Measurements from ENCODE around the gene COL28A1.
"Not testable (repeated sequence)": the region's sequence is repeated elsewhere in the genome, so short reads cannot be mapped to it uniquely, and the experiment has no call there.

COL28A1 gene

DNA sequence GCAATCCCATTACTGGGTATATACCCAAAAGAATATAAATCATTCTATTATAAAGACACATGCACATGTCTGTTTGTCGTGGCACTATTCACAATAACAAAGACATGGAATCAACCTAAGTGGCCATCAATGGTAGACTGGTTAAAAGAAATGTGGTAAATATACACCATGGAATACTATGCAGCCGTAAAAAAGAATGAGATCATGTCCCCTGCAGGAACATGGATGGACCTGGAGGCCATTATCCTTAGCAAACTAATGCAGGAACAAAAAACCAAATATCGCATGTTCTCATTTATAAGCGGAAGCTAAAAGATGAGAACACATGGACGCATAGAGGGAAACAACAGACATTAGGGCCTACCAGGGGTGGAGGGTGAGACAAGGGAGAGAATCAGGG, 25.9 kb upstream of the COL28A1 start:
- DNase-seq (ENCODE audit: low read depth) = not testable (repeated sequence)

DNA sequence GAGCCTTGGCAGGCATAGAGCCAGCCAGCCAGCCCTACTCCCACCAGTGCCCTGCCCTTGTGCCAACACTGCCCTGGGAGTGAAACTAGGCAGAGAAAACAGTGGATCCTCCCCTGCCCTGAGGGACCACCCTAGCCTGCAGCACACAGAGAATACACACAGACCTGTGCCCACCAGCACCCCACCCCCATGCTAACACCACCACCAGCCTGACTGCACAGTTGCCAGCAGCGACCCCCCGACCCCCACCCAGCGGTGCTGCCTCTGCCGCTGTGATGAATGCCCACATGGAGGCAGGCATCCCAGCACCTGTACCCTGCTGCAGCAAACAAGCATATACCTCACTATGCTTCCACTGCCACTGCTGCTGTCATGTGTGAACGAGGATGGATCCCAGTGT, 21.6 kb upstream of the COL28A1 start:
- no peak for DNase-seq (ENCODE audit: low read depth)

DNA sequence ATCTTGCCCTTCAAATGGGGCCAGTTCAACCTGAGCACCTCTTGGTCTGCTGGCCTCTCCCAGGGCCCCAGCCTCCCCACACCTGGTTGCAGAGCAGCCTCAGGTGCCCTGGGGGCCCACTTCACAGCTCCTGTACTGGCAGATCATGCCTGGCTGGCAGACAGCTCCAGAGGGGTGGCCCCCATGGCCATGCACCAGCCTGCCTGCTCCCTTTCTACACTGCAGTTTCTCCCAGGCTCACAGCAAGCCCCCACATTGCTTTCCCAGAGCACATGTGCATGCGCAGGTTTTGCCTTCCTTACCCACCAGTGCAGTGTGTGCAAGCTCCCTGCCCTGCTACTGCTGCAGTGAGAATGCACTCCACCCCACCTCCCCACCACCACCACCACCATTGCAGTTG, 21.2 kb upstream of the COL28A1 start:
- DNase-seq (ENCODE audit: low read depth) = no peak

DNA sequence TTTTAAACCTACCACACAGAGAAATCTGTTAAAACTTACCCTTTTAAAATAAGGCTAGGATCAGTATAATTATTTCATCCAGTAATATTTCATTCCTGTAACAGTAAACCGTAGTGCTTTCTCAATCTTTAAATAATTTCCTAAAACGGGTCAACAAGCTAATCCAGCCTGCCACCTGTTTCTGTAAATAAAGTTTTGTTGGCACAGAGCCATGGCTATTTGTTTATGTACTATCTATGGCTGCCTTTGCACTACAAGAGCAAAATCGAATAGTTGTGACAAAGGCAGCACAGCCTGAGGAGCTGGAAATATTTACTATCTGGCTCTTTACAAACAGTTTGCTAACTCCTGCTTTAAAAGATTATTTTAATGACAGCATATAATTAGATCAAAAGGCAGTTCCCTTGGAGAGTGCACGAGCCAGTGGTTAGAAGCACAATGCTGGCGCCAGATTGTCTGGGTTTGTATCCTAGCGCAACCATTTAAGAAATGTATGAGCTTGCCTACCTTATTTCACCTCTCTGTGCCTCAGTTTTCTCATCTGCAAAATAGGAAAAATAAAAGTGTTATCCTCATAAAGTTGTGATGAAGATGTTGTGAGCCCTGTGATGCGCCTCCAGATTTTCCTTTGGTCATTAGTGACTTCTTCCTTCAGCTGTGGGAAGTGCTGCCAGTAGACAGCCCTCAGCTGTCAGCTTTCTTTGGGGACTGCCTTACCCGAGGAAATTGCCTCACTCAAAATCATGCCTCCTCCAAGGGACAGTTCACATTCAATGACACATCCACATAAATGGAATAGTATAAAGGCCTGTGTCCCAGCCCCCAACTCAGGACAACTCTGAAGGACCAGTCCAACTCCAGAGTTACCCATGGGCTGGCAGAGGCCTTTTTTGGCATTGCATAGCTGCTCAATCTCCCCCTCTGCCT, 19.2 kb upstream of the COL28A1 start:
- DNase-seq (ENCODE audit: low read depth) = no peak

DNA sequence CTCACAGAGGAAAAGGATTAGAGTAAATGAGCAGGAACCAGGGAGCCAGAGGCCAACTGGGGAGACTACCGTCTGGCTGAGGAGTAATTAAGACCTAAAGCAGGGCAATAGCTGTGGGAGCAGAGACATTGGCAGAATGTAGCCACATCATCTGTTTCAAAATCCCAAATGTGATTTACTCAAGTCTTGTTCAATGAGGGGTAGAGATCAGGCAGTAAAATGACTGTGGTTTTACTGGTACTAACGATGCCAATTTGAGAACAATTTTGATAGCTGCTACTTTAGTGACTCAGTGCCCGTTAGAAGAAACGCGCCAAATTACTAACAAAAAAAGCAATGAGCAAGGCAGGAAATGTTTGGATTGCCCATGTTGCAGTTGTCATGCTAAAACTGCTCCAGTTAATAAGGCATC, 18.4 kb upstream of the COL28A1 start:
- no peak for DNase-seq (ENCODE audit: low read depth)

DNA sequence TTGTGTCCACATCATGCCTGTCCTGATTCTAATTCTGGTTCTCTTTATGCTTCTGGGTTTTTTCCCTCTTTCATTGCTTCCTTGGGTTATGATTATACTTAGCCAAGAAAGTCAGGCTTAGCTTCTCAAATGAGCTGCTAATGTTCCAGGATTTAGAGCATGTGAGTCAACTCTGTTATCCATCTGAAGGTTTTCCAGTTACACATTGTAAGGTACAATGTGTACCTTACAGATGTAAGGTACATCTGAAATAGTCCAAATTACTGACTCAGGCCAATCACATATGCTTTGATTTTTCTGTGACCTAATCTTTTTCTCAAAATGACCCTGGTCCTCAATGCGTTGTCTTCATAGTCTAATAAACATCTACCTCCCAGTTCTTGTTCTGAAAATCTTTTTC, 17.7 kb upstream of the COL28A1 start:
- no peak for DNase-seq (ENCODE audit: low read depth)

DNA sequence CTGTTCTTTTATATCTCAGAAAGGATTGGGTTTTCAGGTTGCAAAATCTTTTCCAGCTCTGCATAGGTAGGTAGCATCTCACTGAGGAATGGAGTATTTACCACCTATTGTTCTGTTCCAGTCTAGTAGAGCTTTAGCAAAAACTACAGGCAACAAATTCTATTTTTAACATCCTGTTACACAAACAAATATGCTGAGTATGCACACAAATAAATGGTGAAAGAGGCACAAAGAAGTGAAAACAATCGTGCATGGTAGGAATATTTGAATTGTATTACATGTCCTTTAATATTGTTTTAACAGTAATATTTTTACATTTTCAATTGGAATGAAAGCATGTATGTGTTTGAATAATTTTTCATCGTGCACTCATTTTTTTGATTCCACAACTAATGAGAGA, 16.5 kb upstream of the COL28A1 start:
- no peak for DNase-seq (ENCODE audit: low read depth)

DNA sequence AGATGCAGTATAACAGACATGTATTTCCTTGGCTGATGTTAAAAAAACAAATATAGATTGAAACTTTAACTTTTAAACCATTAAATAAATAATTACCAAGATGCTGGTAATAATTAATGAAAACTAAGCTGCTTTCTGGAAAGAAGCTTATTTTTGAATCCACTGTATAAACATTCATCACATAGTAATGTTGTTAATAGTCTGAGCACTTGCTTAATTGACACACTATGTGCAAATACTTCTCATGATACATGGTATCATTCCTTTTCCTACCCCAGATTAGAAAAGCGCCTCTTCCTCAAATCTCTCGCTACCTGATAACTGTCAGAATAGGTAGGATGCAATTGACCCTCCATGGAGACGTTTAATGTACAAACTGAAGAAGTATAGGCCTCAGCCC, 15.0 kb upstream of the COL28A1 start:
- no peak for DNase-seq (ENCODE audit: low read depth)

DNA sequence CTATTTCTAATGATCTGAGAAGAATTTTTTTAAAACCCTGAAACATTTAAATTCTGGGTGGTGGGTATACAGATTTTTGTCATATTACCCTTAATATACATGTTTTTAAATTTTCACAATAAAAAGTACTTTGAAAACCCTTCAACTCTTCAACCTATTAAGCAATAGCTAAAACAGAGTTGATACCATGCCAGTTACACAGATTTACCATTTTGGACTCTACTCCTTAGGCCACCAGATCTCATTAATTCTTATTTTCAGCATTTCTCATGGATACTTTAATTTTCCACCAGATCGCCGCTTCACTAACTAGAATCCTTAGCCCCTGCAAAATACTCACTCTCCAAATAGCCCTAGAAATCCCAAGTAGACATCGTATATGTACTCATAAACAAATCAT, 12.7 kb upstream of the COL28A1 start:
- no peak for DNase-seq (ENCODE audit: low read depth)

DNA sequence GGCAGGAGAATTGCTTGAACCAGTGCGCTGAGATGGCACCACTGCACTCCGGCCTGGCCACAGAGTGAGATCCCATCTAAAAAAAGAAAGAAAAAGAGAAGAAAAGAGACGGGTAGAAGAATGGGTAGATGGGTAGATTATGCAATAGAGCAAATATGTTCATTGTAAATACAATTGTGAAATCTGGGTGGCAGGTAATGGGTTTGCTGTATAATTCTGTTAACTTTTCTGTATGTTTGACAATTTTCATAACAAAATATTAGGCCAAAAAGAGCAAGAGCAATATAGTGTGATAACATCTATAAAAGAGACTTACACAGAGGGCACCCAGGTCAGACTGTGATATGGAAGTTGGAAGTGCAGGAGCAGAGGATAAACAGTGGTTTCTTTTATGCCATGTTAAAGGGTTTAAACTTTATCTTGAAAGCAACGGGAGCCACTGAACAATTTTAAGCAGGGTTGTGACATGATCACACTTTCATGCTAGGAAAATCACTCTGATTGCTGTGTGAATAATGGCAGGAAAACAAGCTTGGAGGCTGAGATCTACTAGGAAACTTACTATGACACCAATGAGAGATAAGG, 6.7 kb upstream of the COL28A1 start:
- no peak for DNase-seq (ENCODE audit: low read depth)

DNA sequence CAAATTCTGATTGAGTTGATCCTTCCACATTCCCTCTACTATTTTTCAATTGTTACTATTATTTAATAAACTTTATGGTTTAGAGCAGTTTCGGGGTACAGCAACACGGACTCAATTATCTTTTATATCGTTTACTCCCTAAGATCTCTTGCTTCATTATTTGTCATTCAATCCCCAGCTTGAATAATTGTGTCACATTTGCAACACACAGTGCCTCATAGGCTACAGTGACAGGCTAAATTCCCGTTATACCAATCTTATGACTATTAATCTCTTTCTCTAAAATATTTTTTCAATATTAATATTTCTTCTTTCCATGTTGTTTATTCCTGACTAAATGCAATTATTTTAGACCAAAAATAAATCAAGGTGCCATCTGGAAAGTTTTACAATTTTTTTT, 4.0 kb upstream of the COL28A1 start:
- no peak for DNase-seq (ENCODE audit: low read depth)

DNA sequence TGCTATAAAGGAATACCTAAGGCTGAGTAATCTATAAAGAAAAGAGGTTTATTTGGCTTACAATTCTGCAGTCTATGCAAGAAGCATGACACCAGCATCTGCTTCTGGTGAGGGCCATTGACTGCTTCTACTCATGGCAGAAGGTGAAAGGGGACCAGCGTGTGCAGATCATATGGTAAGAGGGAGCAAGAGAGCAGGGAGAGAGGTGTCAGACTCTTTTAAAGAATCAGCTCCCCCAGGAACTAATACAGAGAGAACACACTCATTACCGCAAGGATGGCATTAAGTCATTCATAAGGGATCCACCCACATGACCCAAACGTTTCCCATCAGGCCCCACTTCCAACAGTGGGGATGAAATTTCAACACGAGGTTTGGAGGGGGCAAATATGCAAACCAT, 3.5 kb upstream of the COL28A1 start:
- no peak for DNase-seq (ENCODE audit: low read depth)

DNA sequence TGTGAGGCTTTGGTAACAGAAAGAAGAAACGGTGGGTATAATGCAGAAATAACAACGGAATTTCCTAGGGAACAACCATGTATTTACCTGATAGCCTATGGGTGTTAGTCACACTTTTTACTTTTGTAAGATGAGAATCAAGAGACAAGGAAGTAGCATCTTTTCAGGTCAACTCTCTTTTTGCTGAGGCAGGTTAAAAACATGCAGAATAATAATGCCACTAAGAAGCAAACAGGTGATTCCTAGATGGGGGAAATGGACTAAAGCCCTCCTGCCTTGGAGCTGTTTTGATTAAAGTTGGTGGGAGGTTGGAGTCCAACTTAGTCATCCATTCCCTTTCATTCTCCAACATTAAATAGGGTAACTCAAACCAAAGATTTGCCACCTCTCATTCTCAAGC, 2.0 kb upstream of the COL28A1 start:
- DNase-seq (ENCODE audit: low read depth) = no peak

DNA sequence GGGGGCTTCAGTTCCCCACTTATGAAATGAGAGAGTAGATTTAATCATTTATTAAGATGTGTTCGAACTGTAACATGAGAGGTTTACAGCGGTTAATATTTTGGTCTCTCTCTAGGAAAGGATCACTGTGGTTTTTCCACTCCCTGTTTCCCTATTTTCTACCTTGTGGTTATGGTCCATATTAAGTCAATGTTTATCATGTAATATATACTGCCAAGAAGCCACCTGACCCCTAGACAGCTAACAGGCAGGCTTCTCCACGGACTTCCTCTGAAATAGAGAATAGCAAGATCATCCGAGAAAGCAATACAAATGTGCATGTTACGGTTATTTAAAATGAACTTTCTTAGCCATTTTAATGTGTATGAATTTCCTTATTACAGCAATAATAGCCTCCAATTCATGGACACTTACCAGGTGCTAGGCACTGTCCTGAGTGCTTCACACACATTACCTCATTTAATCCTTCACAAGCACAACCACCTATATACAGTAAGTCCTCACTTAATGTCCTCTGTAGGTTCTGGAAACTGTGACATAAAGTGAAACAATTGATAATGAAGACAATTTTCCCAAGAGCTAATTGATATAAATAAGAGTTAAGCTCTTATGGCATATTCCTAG, 835 bp upstream of the COL28A1 start:
- no peak for DNase-seq (ENCODE audit: low read depth)

DNA sequence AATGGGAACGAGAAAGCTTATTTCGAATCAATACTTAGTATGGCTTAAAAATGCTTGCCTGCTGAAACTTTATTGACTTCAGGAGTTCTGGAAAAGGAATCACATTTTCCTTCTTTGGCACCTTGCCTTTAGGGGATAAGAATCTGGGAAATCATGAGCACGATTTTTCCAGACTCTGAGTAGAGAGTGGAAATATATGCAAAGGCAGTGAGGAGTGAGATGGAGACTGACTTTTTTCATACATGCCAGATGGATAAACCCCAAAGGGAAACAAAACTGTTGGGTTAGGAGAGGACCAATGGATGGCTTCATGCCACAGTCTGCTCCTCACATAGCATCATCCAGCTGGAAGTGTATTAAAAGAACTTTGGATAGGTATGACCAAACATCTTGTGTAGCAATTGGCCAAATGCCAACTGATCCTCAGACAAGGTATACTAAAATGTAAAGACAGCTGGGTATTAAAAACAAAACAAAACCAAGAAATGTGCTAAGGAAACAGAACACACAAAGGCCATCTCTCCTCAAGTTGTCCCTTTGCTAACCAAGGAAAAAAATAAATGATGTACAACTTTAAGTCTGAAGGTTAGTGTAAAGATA, 1.7 kb downstream of the COL28A1 start:
- no peak for DNase-seq (ENCODE audit: low read depth)

DNA sequence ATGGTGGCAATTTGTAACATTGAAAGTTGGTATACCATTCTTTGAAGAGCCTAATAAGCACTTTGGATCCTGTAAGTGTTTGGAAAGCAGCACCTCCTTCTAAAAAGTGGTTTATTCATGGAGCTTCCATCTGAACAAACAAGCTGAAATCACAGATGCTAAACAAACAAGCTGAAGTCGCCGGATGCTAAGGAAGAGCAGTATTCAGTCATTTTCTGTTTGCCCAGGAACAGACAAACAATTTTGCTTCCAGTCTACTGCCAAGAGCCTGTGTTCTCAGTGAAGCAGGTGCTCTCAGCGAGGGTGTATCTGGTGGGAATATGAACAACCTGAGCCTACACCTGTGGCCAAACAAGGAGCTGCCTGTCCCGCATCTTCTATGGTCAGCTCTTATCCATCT, 6.3 kb downstream of the COL28A1 start:
- DNase-seq (ENCODE audit: low read depth) = no peak

DNA sequence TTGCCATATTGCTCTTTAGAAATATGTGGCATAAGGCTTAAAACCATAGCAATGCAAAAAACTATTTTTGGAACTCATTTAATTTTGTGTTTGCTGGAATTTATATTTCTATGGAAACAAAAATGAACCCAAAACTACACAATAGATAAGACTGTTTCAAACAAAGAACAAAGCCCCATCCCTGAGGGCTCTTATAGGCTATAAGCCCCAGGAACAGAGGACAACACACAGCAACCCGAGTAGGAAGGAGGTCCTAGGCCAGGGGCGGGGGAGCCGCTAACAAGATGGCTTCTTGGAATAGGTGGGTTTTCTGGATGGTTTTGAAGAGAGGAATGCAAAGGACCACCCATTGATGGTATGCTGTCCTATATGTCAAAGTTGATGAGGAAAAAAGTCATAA, 8.6 kb downstream of the COL28A1 start:
- no peak for DNase-seq (ENCODE audit: low read depth)

DNA sequence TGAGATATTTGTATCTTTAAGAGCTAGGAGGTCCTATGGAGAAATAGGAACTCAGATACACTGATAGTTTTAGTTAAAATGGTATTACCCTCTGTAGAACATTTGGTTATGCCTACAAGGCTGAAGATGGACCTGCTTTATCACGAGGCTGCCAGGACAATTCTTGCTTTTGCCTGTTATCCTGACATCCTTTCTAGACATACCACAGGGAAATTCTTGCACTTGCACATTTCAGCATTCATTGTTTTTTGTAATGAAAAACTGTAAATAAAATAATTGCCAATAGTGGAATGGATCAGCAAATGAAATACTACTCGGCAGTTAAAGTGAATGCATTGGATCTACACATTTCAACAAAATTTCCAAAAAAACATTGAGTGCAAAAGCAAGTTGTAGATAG, 9.7 kb downstream of the COL28A1 start:
- DNase-seq (ENCODE audit: low read depth) = no peak

DNA sequence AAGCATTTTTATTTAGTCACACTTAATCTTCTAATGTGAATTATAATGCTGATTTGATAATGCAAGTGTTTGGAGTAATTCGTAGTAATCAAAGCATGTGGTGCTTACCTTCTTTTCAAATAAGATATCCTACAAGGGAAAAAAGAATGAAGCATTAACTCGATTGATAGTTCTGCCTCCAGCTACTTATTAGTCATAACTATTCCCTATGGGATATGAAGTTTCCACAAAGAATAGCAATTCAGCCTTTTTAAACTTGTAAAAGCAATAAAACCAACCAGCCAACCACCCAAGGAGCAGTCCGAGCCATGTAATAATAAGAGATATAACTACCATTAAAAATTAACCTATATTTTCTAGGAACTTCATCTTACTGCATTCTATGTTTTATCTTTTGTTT, 11.6 kb downstream of the COL28A1 start:
- DNase-seq (ENCODE audit: low read depth) = no peak

DNA sequence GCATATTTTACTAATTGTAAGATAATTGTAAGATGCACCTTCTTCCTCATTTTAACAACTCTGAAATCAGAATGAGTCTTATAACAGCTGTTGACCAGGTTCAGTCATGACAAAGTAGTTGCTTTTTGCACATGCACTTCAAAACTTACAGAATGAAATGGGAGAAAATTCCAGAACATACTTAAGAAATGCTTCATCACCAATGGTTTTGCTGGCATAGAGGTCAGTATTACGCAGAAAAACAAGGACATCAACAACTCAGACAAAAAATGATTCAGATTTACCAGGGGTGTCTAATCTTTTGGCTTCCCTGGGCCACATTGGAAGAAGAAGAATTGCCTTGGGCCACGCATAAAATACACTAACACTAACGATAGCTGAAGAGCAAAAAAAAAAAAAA, 13.3 kb downstream of the COL28A1 start:
- no peak for DNase-seq (ENCODE audit: low read depth)

DNA sequence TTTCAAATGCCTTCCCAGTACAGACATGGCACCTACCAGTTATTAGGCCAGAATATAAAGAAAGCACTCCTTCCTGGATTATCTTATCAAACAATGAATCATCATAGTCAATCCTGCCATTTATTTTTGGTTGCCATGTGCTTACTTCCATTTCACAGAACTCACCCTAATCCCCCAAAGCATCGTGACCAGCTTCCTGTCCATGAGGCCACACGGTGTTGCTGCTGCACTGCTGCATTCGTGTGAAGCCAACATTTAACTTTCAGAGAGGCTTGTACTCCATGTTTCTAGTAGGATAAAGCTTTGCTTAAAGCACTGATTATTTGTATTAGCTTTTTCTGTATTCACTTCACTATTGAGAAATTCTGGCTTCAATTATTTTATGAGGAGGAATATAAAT, 14.4 kb downstream of the COL28A1 start:
- DNase-seq (ENCODE audit: low read depth) = no peak

DNA sequence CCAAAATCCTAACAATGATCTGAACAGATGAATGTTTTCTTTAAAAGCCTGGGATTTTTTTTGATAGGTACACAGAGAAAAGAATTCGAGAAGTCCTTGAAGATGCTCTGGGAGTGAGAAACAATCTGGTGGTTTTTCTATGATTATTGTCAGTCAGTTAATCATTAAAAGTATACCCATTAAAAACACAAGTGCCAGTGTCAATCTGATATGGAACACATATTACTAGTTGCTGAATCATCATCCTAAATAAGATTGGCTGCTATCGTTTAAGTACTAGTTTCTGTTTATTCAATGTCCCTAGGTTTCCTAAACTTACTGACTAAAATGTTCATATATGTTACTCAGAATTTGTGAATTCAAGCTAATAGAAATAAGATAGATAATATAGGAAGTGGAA, 16.1 kb downstream of the COL28A1 start:
- no peak for DNase-seq (ENCODE audit: low read depth)

DNA sequence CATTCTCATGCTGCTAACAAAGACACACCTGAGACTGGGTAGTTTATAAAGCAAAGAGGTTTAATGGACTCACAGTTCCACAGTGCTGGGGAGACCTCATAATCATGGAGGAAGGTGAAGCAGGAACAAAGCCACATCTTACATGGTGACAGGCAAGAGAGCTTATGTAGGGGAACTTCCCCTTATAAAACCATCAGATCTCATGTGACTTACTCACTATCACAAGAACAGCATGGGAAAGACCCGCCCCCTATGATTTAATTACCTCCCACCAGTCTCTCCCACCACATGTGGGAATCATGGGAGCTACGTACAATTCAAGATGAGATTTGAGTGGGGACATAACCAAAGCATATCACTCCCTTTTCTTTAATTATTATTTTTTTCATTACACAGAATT, 16.6 kb downstream of the COL28A1 start:
- no peak for DNase-seq (ENCODE audit: low read depth)
